HK-2 (cell line): ENCODE data around the gene PPP6R2.
"Not testable (repeated sequence)": the region's sequence is repeated elsewhere in the genome, so short reads cannot be mapped to it uniquely, and the experiment has no call there.

Experiments
- DNase-seq: peaks from one replicate; pipeline ENCODE4 v3.0.0-alpha.2; 2018; ENCODE audit not compliant: unreplicated experiment

Gene PPP6R2

DNA sequence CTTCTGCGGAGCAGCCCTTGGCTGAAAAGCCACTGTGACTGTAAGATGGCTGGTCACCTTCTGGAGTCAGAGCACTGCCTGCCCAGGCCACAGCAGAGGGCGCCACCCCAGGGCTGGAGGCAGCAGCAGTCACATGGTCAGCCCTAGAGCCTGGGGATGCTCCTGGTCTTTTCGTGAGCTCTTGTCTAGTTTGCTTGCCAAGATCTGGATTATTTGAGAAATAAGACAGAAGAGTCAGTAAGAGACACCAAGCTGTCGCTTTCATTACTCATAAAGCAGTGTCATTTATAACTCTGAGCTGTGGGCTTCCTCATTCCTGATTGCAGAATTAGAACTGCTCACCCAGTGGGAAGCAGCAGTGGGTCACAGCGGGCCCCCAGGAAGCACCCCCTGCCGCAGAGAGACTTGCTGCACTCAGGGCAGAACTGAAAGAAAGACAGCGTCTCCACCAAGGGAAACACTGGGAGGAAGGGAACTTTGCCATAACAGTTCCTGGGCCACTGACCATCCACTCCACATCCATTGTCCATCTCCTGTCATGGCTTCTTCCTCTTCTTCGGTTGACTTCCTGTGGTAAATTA, 56.7 kb downstream of the PPP6R2 start:
- no peak for DNase-seq

DNA sequence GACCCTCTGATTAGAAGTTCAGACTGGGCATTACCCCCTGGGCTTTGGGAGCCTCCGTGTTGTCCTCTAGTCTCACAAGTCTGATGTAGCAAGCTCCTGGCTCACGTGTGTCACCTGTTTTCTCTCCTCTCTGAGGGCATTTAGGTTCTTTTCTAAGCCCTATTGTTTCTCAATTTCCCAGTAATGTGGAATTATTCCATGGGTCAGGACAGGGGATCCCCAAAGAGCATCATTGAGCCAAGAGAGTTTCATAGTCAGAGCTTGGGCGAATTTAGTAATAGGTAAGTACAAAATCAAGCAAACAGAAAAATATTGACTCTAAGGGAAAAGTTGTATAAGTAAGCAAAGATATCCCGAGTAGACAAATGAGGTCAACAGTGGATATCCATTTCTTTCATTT, 57.3 kb downstream of the PPP6R2 start:
- DNase-seq = no peak

DNA sequence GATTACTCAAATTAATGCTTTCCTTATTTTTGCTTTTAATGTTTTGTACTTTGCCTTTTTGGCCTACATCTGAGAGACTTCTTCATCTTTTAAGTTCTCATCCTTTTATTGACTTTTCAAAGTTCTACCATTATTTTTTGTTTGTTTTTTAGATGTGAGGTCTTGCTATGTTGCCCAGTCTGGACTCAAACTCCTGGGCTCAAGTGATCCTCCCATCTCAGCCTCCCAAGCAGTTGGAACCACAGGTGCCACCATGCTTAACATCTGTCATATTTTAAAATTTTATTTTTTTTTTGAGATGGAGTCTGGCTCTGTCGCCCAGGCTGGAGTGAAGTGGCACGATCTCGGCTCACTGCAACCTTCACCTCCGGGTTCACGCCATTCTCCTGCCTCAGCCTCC, 57.8 kb downstream of the PPP6R2 start:
- no peak for DNase-seq

DNA sequence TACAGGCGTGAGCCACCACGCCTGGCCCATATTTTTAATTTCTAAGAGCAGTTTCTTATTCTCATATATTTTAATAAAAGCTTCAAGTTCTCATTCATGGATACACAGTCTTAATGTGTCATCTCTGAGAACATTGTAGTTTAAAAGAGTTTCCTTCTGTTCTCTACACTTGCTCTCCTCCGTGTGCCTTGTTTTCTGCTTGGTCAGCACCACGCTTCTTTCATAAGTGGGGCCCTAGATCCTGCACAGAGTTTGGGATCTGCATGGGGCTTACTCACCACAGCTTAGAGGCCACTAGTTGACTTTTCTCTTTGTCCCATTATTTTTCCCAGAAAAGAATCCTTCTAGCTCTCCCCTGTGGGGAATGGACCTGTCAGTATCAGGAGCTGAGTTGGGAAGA, 58.8 kb downstream of the PPP6R2 start:
- no peak for DNase-seq

DNA sequence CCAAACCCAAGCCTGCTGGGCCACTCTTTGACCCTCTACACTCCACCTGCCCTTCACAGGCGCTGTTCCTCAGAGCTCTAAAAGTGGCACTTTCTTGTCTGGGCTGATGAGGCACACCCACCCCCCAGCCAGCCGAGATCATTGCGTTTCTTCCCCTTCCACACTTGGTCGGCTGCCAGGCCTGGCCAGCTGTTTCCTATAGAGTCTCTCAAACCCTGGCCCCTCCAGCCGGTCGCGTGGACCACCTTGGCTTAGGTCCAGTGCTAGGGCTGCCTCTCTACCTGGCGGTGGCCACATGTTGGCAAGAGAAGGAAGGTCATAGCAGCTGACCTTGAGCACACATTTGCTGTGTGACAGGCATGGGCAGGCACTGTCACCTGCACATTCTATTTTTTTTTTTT, 60.6 kb downstream of the PPP6R2 start:
- no peak for DNase-seq

DNA sequence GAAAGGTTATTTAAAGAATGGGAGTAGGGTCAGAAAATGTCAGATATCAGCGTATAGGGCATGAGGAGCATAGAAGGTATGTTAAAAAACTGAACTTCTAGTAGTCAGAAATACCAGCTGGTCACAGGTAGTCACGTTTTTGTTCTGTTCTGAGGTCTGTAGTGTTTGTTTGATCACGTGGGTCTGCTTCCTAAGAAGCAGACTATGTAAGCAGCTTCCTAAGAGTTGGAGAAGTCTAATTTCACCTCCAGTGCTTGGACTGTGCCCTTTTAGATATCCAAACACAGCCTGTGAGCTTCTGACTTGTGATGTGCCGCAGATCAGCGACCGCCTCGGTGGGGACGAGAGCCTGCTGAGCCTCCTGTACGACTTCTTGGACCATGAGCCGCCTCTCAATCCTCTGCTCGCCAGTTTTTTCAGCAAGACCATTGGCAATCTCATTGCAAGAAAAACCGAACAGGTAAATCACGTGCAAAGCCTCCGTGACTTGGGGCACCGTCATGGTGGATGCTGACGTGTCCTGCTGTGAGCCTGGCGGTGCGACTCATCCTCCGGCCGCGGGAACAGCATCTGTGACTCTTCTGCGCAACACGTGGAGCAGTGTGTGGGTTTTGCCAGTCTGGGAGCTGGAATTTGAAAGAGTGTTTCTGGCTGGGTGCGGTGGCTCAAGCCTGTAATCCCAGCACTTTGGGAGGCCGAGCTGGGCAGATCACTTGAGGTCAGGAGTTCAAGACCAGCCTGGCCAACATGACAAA, 63.5 kb downstream of the PPP6R2 start:
- DNase-seq = no peak

DNA sequence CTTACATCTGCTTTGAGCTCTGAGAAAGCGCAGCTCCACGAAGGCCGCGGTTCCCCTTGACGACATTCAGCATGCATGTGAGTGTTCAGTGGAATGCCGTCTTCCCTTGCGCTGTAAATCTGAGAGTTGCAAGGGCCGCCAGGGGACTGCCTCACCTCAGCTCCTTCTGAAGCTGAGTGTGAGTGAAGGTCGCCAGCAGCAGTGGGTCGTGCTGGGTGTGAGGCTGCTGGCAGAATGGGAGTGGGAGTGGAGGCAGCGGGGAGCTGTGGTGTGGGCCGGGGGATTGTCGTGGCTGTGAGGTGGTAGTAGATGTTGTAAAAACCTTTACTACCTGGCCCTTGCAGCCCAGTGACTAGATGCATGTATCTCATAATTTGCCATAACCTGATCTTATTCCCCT, 65.2 kb downstream of the PPP6R2 start:
- no peak for DNase-seq

DNA sequence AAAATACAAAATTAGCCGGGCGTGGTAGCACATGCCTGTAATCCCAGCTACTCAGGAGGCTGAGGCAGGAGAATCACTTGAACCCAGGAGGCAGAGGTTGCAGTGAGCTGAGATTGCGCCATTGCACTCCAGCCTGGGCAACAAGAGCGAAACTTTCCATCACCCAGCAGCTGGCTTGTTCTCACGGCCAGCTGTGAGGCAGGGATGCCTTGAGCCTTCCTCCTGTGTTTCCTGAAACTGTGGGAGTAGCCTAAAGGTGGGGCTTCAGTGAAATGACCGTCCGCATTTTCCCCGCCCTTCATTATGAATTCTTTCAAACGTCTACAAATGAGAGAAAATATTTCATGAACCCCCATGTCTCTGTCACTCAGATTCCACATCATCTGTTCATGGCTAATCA, 65.8 kb downstream of the PPP6R2 start:
- not testable (repeated sequence) for DNase-seq

DNA sequence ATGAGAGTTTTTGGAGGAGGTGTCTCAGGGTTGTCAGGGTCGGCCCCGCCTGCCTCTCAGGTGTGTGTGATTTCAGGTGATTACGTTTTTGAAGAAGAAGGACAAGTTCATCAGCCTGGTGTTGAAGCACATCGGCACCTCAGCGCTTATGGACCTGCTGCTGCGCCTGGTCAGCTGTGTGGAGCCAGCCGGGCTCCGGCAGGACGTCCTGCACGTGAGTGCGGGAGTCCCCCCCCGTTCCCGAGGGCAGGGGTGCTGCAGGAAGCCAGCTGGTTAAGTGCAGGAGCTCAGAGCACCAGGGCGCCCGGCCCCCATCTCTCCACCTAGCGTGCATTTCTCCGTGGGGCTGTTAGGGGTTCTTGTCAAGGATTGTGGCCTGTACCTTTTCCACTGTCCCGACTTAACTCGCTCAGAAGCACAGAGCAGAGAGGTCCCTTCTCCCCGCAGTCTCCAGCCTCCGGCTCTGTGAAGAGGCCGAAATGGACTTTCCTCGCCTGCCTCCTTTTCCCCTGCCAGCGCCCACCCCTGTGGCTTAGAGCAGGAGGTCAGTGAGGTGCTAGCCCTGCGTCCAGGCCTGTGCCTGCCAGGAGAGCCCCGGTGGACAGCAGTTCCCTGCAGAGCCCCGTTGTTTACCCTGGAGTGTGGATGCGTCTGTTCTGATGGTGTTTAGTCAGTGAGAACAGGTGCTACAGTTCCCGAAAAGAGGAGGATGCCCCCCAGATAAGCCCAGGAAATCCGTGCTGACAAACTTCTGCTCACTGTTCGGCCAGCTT, 71.5 kb downstream of the PPP6R2 start:
- DNase-seq = no peak

DNA sequence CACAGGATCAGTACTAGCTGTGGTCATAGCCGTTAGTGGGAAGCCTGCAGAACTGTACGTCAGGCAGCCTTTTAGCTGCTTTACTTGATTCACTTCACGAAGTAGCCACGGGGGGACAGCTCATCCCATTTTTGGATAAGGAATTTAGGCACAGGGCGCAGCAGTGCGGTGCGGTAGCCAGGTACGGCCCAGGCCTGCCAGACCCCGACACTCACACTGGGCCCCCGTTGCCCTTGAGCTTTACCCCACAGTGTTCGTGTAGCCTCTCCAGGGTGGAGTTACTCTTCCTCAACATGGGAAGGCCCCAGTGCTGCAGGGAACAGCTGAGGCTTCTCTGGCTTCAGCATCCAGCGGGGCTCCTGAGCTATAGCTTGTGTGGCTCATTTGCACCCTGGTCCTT, 72.3 kb downstream of the PPP6R2 start:
- no peak for DNase-seq

DNA sequence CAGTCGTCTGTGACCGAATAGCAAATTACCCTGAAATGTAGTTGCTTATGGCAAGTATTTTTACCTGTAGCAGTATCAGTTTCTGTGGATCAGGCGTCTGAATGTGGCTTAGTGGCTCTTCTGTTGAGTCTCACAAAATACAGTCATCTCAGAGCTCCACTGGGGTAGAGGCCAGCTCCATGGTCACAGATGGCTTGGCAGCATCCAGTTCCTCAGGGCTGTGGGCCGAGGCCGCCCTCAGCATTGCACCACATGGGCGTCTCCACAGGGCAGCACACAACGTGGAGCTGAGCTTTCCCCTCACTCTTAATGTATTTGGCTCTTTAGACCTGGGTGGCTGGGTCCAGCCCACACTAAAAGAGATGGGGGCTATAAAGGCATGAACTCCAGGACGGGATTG, 73.9 kb downstream of the PPP6R2 start:
- no peak for DNase-seq

DNA sequence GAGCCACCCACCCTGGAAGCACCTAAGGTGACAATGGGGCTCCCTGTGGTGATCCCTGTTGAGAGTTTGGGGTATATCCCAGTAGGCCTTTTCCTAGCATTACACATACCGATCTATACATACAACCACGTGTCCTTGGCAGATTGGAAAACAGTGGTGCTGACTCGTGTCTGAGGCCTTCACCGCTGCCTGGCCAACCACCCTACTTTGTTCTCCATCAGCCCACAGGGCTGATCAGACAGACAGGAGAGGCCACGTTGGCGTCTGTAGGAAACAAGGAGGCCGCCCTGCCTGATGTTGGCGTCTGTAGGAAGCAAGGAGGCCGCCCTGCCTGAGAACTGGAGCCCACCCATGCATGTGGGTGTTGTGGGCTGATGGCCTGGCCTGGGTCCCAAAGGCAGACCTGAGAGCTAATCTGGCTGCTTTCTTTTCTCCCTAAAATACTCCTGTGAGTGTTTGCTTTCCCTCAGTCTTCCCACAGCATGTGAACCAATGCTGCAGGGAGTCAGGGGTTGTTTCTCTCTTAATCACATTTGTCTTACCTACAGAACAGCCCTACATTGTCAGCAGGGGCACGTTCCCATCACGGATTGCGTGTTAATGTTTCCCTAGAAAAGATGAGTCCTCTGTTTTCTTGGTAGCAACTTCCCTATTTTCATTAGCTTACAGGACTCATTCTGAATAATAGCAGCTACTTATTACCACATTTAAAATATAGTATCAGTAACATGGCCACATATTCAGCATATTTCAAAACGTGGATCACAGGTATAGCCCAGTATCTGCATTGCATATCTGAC, 74.5 kb downstream of the PPP6R2 start:
- DNase-seq = no peak

DNA sequence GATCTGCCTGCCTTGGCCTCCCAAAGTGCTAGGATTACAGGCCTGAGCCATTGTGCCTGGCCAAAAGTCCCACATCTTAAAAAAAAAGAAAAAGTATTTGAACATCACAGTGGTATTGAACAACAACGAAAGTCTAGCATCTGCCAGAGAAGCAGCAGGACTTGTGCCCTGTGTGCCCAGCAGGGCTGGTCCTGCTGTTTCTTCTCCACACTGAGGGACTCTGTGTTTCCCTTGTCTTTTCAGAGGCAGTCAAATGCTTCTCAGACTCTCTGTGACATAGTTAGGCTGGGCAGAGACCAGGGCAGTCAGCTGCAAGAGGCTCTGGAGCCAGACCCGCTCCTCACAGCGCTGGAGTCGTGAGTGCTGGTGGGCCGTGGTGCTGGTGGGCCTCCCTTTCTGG, 75.5 kb downstream of the PPP6R2 start:
- DNase-seq = no peak

DNA sequence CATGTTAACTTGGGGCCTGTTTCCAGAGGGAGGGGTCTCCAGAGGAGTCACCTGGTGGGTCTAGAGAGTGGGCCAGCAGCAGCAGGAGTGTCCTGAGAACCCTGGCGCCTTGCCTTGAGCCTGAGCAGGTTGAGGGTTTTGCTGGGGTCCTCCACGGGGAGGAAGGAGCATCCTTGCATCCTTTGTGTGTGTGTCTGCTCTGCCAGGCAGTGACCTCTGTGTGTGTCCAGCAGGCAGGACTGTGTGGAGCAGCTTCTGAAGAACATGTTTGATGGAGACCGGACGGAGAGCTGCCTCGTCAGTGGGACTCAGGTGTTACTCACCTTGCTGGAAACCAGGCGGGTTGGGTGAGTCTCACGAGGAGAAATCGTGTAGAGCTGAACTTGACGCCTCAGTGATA, 76.0 kb downstream of the PPP6R2 start:
- no peak for DNase-seq

DNA sequence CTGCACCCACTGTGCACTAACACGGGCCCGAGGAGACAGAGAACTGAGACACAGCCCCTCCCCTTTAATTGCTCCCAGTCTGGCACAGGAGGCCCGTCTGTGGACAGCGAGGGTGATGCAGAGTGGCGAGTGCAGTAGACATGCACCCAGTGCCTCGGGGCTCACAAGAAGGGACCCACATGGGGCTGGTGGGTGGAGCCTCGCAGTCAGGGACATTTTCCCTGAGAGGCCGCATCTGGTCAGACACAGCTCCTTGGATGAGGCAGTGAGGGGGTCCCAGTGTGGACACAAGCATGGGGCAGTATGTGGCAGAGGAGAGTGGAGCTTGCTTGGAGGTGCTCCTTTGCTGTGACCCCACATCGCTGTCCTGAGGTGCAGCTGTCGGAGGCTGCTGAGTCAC, 76.9 kb downstream of the PPP6R2 start:
- DNase-seq = no peak

DNA sequence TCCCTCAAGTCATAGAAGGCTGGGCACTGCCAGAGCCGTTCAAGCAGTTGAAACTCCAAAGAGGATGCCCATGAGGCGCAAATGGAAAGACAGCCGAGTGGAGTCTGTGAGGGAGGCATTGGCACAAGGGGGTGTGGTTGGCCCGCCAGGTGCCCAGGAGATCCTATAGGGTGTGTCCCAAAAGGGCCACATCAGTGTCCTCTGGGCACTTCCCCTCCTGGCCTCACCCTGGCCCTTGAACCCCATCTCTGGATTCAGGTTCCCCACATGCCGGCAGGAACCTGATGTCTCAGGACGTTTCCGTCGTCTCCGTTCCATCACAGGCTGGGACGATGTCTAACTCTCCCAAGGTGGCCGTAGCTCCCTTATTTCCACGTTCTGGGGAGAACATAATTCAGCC, 77.5 kb downstream of the PPP6R2 start:
- no peak for DNase-seq

DNA sequence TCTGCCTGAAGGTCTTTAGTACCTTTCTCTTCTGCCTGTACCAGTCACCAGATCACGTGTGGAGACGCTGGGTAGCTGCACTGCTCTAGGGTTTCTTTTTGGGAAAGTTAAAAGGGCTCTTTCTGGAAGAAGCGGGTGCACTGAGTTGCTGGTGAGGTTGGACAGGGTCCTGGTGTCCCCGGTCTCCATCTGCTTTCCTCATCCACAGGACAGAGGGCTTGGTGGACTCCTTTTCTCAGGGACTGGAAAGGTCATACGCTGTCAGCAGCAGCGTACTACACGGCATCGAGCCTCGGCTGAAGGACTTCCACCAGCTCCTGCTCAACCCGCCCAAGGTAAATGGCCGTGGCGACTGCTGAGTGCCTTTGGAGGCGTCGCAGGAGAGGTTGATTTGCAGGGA, 78.9 kb downstream of the PPP6R2 start:
- DNase-seq = no peak

DNA sequence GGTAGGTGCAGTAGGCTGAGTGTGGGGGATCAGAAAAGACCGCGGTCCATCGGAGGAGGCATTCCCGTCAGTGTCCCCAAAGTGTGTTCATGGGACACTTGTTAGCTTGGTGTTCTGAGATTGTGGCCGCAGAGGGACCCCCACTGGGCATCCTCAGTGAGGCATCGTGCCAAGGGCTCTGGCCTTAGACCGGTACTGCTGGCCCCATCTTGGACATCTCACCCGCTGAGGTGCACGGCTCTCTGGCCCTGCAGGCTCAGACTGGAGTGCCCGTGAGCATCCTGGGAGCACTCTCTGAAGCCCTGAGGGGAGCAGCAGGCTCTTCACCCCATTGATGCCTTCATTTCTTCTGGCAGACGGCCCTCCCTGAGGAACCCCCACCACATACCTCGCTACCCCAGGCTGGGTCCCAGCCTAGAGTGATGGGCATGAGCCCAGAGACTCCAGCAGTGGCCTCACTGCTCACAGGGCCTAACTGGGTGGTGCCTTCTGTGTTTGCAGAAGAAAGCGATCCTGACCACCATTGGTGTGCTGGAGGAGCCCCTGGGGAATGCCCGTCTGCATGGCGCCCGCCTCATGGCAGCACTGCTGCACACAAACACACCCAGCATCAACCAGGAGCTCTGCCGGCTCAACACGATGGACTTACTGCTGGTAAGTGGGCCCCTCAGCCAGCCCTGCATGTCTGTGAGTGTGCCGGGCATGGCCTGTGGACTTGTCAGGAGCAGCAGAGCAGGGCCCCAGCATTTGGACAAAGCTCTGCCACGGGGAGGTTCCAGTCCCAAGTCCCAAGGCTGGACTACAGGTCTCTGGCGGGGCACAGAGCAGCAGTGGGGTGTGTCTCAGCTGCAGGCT, 80.1 kb downstream of the PPP6R2 start:
- no peak for DNase-seq

DNA sequence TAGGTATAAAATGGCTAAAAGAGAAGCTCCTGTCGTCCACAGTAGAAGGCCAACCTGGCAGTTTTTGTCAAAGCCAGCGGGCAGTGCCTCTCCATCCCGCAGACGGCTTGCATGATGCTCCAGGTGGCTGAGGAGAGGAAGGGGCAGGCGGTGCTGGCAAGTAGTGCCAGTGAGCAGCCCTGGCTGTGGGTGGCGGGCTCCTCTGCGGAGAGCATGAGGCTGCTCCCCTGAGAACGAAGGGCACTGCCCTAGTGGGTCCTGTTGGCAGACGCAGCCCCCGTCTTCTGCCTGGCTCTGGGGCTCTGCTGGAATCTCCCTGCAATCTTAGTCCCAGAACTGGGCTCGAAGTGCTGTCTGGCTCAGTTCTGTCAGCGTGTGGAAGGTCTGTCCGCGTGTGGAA, 80.8 kb downstream of the PPP6R2 start:
- no peak for DNase-seq

DNA sequence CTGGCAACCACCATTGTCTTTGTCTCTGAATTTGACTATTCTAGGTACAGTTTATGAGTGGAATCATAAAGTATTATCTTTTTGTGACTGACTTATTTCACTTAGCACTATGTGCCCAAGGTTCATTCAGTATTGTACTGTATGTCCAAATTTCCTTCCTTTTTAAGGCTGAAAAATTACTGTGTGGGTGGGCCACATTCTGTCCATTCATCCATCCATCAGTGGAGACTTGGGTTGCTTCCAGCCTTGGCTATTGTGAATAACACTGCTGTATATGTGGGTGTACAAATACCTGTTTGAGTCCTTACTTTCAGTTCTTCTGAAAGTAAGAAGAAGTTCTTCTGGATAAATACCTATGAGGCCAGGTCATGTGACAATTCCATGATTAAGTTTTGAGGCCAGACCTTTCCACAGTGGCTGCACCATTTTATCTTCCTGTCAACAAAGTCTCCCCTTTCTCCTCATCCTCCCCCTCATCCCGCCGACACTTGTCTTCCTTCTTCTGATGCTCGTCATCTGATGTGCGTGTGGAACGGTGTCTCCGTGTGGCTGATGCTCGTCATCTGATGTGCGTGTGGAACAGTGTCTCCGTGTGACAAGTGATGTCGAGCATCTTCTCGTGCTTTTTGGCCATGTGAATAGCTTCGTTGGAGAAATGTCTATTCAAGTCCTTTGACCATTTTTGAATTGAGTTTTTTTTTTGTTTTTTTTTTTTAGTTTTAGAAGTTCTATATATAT, 82.2 kb downstream of the PPP6R2 start:
- DNase-seq = no peak
